NCI-H146 treated with DMSO at 0.1 percent for 48 hours (cell line): ENCODE measurements around the gene TMPRSS9.
A peak's percentile ranks its signal among the peaks of the same experiment; 100 is the strongest.
"Not testable (repeated sequence)": the region's sequence is repeated elsewhere in the genome, so short reads cannot be mapped to it uniquely, and the experiment has no call there.

Experiments used
- DNase-seq: peaks from one replicate; lab custom pipeline; 2025; ENCODE audit not compliant: unreplicated experiment; lab: John Stamatoyannopoulos, UW

The TMPRSS9 gene

GRCh38 chr19:2455851-2456570 lies 95.9 kb downstream of the TMPRSS9 start:
- no peak for DNase-seq

DNA sequence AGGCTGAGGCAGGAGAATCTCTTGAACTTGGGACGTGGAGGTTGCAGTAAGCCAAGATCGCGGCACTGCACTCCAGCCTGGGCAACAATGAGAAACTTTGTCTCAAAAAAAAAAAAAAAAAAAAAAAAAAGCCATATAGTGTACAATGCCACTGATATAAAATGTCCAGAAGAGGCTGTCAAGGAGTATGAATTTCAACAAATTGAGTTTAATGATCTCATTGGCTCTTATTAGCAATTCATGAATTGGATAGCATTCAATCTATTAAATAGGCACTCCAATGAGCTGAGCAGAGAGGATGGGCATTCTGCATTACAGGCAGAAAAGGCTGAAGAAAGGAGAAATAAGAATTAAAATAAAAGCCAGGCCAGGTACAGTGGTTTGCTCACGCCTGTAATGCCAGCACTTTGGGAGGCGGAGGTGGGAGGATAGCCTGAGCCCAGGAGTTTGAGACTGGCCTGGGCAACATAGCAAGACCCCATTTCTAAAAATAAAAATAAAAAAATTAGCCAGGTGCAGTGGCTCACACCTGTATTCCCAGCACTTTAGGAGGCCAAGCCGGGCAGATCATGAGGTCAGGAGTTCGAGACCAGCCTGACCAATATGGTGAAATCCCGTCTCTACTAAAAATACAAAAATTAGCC lies 97.5 kb downstream of the TMPRSS9 start:
- no peak for DNase-seq

DNA sequence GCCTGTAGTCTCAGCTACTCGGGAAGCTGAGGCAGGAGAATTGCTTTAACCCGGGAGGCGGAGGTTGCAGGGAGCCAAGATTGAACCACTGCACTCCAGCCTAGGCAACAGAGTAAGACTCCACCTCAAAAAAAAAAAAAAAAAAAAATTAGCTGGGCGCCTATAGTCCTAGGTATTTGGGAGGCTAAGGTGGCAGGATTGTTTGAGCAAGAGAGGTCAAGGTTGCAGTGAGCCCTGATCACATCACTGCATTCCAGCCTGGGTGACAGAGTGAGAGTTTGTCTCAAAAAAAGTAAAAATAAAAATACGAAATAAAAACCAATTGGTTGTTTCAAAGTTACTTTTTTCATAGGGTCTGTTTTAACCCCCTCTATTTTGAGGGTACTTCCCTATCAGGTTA lies 98.0 kb downstream of the TMPRSS9 start:
- DNase-seq, result no peak

DNA sequence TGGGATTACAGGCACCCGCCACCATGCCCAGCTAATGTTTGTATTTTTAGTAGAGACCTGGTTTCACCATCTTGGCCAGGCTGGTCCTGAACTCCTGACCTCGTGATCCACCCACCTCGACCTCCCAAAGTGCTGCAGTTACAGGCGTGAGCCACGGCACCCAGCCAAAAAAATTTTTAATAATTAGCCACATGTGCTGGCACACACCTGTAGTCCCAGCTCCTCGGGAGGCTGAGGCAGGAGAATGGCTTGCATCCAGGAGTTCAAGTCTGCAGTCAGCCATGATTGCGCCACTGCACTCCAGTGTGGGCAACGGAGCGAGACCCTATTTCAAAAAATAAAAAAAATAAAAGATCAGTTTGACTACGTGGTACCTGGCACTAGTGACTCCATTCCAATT lies 98.7 kb downstream of the TMPRSS9 start:
- DNase-seq, result not testable (repeated sequence)

DNA sequence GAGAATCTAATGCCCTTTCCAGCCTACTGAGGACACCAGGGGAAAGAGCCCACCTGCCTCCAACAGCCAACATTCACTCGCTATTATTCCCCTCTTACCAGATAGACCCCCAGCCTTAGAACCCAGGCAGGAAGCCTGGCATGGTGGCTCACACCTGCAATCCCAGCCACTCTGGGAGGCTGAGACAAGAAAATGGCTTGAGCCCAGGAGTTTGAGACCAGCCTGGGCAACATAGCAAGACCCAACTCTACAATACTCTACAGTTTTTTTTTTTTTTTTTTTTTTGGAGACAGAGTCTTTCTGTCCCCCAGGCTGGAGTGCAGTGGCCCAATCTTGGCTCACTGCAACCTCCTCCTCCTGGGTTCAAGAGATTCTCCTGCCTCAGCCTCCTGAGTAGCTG lies 100.2 kb downstream of the TMPRSS9 start:
- DNase-seq, result no peak

DNA sequence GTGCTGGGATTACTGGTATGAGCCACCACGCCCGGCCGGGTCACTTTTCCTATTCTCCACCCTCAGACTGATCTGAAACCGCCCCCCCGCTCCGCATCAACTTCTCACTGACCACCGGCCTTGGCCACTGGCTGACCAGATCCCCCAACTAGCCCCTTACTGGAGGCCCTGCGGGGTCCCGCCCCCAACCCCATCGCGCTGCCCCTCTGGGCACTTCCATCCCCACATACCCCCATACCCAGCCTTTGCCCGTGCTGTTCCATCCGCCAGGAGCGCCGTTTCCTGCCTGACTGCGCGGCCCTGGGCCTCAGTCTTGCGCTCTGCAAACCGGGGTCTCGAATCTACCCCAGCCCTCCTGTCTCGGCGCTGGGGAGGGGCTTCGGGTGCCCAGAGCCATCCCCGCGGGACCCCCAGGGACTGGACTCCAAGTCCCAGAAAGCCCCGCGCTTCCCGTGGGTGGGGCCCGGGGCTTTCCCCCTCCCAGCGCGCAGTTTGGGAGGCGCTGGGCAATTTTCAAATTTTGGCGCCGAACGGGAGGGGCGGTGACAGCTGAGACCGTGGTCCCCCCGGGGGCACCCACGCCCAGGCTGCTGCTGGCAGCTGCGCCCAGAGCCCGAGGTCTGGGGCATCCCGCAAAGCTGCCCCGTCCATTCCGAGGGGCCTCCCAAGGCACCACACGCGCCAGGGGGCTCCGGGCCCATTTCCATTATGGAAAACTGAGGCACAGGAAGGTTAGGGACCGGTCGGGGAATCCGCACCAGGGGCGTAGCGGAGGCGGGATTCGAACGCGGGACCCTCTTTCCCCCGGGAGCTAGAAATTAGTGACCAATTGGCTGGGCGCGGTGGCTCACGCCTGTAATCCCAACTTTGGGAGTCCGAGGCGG lies 101.9 kb downstream of the TMPRSS9 start:
- DNase-seq, result peak; percentile 16

DNA sequence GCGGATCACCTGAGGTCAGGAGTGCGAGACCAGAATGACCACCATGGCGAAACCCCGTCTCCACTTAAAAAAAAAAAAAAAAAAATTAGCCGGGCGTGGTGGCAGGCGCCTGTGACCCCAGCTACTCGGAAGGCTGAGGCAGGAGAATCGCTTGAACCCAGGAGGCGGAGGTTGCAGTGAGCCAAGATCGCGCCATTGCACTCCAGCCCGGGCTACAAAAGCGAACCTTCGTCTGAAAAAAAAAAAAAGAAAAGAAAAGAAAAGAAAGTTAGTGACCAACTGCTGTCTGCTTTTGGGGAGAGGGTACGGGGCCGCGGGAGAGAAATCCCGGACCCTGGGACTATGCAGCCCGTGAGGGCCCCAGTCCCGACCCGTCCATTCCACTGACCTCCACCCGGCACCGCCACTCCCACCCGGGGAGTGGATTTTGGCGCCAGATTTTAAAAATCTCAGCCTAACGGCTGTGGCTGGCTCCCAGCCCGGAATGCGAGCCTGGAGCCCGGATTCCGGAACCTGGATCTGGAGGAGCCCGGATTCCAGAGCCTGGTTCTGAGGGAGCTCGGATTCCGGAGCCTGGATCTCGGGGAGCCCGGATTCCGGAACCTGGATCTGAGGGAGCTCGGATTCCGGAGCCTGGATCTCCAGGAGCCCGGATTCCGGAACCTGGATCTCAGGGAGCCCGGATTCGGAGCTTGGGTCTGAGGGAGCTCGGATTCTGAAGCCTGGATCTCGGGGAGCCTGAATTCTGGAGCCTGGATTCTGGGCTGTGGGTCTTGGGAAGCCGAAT lies 102.8 kb downstream of the TMPRSS9 start:
- DNase-seq, result peak; percentile 10

GRCh38 chr19:2463694-2464093 lies 103.6 kb downstream of the TMPRSS9 start:
- not testable (repeated sequence) for DNase-seq

DNA sequence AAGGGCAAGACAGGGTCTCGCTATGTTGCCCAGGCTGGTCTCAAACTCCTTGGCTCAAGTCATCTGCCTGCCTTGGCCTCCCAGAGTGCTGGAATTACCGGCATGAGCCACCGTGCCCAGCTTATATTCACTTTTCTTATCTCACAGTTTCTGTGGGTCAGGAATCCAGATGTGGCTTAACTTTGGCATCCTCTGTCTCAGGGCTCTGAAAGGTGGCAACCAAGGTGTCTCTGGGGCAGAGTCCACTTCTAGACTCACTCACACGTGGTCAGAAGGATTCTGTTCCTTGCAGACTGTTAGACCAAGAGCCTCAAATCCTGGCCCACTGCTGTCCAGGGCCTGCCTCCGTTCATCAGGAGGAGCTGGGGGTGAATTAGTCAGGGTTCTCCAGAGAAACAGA lies 104.3 kb downstream of the TMPRSS9 start:
- DNase-seq, result no peak

DNA sequence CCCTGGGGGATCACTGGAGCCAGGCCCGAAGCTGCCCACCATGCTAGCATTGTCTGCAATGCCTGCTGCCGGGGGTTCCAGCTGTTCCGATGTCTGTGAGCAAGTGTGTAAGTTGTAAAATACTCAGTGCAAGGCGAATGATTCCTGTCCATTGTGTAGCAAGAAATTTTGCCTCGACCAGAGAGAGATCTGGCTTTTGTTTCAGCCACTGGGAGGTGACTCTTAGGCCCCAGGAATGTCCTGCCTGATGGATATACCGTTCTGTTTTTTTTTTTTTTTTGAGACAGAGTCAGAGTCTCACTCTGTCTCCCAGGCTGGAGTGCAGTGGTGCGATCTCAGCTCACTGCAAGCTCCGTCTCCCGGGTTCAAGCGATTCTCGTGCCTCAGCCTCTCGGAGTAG lies 108.5 kb downstream of the TMPRSS9 start:
- DNase-seq, result no peak

GRCh38 chr19:2469102-2469914 lies 109.2 kb downstream of the TMPRSS9 start:
- DNase-seq, result no peak

DNA sequence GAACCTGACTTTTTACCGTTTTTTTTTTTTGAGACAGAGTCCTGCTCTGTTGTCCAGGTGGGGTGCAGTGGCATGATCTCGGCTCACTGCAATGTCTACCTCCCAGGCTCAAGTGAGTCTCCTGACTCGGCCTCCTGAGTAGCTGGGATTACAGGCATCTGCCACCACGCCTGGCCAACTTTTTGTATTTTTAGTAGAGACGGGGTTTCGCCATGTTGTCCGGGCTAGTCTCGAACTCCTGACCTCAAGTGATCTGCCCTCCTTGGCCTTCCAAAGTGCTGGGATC lies 109.8 kb downstream of the TMPRSS9 start:
- not testable (repeated sequence) for DNase-seq

DNA sequence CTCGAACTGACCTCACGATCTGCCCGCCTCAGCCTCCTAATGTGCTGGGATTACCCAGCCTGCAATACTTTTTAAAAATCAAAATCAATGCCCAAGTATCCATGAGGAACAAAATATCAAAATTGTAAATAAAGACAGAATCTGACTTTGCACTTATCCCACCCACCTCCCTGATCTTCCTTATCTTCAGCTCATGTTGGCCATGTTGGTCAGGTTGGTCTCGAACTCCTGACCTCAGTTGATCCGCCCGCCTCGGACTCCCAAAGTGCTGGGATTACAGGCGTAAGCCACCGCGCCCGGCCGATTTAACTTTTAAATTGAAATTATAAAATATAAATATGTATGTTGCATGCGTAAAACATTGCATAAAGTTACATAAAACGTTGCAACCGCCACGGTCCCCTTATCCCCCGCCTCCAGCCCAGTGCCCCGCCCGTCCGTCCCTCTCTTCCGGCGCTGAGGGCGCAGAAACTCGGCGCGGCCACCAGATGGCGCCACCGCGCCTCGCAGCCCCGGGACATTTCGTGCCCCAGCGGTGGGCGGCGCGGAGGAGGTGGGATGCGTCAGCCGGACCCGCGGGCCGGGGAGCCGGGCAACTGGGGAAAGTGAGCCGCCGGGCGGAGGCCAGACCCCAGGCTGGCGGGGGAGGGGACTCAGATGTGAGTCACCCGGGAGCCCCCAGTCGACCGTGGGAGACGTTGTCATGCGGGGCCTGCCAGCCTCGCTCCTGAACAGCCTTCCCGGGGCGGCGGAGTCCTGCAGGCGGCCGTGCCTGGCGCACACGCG lies 114.4 kb downstream of the TMPRSS9 start:
- DNase-seq, result peak; percentile 5

- no peak for DNase-seq
Measured at GRCh38 chr19:2475018-2475701, 115.1 kb downstream of the TMPRSS9 start.
